Adrenal gland (tissue), 5 donors: ENCODE measurements around the gene COPZ2.

ENCODE experiments used
- POLR2A ChIP-seq, 2 donors: fragments of 450-650 bp; IDR thresholded peaks; one replicate each; pipeline ENCODE4 v1.6.1; 2017; ENCODE audit warnings: antibody characterized with exemption in 2 of 2, mild to moderate bottlenecking in 2 of 2, moderate library complexity in 1 of 2
- TF ChIP-seq, protein P1 (sequence below), 6 experiments: fragments of 450-650 bp in 4 of 6; fragments of 200-600 bp in 2 of 6; sonication (generic) in 1 of 6; IDR thresholded peaks; 1 replicate in 5 of 6; 2 replicates in 1 of 6; pipeline versions ENCODE4 v1.5.1 to v1.8.0; 2016 to 2021; ENCODE audit warnings: antibody characterized with exemption in 6 of 6, mild to moderate bottlenecking in 2 of 6, moderate library complexity in 1 of 6
- donor health status: DM: no; HTN: no; CAD: no.

DNA sequence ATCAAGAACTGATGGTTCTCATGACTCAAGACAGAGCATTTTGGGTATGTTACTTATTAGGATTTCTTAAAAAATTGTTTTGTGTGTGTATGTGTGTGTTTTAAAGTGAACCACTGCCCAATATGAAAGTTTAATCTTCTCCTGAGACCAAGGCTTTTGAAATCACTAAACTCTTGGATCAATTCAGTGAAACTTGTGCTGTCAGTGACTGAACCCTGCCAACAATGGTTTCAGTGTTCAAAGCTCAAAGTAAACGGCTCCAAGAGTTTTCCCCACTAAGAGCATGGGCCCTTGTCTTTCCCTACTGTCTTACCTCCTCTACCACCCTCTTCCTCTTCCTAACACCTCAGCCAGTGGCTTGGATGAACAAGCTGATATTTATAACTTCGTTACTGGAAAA is 32.6 kb upstream of the COPZ2 start:
- no peak for TF ChIP-seq POLR2A (IDR thresholded peaks at IDR 0.05)
- TF ChIP-seq, protein P1, sequence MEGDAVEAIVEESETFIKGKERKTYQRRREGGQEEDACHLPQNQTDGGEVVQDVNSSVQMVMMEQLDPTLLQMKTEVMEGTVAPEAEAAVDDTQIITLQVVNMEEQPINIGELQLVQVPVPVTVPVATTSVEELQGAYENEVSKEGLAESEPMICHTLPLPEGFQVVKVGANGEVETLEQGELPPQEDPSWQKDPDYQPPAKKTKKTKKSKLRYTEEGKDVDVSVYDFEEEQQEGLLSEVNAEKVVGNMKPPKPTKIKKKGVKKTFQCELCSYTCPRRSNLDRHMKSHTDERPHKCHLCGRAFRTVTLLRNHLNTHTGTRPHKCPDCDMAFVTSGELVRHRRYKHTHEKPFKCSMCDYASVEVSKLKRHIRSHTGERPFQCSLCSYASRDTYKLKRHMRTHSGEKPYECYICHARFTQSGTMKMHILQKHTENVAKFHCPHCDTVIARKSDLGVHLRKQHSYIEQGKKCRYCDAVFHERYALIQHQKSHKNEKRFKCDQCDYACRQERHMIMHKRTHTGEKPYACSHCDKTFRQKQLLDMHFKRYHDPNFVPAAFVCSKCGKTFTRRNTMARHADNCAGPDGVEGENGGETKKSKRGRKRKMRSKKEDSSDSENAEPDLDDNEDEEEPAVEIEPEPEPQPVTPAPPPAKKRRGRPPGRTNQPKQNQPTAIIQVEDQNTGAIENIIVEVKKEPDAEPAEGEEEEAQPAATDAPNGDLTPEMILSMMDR (IDR thresholded peaks at IDR 0.05): no peak
